ENCODE data around the gene RBM8A.
A peak's percentile ranks its signal among the peaks of the same experiment; 100 is the strongest.

The RBM8A gene

GRCh38 chr1:145927063-145927886, at the start of gene RBM8A:
TSS of gene RBM8A (minus strand) at chr1:145927484. CDS start at chr1:145927426, 58 bp downstream.
- DNase-seq, result peak; percentile 98

DNA sequence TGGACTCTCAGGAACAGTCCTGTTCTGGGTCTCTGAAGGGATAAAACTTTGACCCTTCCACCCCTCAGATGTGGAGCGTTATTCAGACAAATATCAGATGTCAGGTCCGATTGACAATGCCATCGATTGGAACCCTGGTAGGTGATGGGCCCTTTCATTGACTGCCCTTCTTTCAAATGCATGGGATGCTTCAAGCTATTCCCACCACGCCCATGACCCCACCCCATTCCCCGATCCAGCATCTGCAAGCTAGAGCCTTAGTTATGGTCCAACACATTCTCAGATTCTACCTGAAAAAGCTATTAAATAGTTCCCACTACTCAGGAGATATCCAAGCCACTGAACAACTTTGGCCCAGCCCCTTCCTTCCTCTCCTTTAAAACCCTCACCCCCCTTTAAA, 49.7 kb upstream of the RBM8A start:
- no peak for DNase-seq

DNA sequence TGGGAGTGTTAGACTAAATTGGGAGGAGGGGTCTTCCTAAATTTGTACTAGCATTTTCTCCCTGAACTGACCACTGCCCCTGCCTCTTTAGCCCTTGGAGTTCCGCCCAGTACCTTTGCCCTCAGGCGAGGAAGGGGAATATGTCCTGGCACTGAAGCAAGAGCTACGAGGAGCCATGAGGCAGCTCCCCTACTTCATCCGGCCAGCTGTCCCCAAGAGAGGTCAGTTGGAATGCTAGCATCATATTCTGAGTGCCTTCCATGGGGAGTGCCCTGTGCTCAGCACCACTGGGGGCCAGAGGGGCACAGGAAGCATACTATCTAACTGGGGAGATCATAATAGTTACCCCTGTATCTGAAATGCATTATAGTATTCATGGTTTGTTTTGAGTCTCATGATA, 47.9 kb upstream of the RBM8A start:
- DNase-seq, result no peak

- DNase-seq, result no peak
These were observed 47.4 kb upstream of the RBM8A start for GRCh38 chr1:145974721-145975120.

DNA sequence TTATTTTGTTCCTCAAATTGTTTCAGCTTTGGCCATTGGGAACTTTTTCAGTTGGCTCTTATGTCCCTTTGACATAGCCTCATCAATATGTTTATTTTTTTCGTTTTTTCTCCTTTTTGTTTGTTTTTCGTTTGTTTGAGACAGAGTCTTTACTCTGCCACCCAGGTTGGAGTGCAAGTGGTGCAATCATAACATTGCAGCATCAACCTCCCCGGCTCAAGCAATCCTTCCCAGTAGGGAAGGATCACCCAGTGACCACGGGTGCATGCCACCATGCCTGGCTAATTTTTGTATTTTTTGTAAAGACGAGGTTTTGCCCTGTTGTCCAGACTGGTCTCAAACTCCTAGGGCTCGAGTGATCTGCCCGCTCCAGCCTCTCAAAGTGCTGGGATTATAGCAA, 45.3 kb upstream of the RBM8A start:
- DNase-seq, result no peak

DNA sequence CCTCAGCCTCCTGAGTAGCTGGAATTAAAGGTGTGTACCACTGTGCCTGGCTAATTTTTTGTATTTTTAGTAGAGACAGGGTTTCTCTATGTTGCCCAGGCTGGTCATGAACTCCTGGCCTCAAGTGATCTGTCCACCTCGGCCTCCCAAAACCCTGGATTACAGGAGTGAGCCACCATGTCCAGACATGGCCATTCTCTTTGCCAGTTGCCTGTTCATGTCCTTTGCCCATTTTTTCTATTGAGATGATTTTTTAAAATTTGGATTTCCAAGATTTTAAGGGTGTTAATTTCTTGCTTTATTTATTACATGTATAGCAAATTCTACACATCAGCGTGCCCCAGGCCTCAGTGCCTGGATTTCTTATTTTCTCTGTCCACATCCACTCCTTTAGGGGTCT, 40.0 kb upstream of the RBM8A start:
- DNase-seq, result no peak

DNA sequence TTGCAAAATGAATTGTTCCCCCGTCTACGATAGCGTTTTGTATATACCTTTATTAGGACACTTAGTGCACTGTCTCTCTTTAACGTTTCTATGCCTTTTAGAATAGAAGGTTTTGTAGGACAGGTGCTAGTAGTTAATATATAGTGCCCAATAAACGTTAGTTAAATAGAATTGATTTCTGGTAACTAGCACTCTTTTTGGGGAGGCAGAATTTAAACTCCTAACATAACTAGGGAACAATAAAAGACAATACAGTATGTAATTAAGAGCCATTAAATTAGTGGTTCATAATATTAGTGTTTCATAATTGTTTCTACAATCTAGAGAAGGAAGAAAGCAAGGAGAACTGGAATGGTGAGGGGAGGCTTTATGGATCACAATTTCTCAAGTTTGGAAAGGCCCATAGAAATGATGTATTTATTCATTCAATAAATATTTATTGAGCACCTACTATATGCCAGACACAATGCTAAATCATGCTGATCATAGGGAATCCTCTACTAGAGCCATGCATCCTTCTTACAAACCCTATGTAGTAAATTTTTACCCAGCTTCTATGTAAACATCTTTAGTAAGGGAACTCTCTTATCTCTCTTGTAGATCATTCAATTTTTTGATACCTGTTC, 37.9 kb upstream of the RBM8A start:
- no peak for DNase-seq

DNA sequence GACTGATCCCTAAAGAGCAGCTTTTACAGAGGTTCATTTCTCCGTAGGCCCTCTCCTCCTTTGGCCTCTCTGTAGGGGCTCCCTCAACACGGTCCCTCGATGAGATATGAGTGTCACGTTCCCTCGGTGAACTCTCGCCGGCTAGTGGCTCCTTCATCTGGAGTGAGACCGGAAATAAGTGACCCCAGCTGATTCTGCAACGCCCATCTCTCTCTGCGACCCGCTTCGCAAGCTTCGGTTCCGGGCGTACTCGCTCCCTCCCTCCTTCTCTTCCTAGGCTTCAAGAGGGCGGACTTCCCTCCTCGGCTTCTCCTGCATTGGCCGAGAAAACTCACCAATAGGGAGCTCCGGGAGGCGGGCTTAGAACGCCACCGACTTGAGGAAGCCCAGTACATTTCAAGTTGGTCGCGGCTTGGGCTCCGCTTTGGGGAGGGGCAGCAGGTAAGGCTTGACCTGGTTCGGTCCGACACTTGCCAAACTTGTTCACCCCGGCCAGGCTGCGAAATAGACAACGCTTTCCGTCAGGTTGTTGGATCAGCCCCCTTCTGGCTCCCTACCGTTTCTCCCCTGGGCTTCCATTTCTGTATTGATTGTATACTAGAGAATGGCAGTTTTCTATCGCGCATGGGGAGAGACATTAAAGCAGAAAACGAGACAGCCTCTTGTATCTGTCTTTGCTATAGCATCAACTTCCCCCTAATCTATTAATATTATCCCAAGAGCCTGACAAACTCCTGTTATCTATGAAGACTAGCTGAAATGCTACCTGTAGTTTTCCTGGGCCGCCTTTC, 37.2 kb upstream of the RBM8A start, which contains the start of the genes ANKRD34A and POLR3GL:
Gene ANKRD34A (minus strand): TSS at position 248 of the 791 bp plus-strand sequence. CDS start 2,816 bp downstream, outside the sequence.
Gene POLR3GL (plus strand): TSS at position 363 of the 791 bp plus-strand sequence. CDS start 10,176 bp downstream, outside the sequence.
- peak; percentile 96 for DNase-seq

GRCh38 chr1:145963265-145964019, 36.2 kb upstream of the RBM8A start:
- no peak for DNase-seq

GRCh38 chr1:145962157-145963102, 35.1 kb upstream of the RBM8A start:
- DNase-seq, result no peak

GRCh38 chr1:145961425-145962156, 34.3 kb upstream of the RBM8A start:
- no peak for DNase-seq

GRCh38 chr1:145961109-145961424, 33.8 kb upstream of the RBM8A start:
- DNase-seq, result no peak

GRCh38 chr1:145960468-145961108, 33.3 kb upstream of the RBM8A start:
- peak; percentile 55 for DNase-seq

GRCh38 chr1:145959957-145960467, 32.7 kb upstream of the RBM8A start:
- DNase-seq, result no peak

DNA sequence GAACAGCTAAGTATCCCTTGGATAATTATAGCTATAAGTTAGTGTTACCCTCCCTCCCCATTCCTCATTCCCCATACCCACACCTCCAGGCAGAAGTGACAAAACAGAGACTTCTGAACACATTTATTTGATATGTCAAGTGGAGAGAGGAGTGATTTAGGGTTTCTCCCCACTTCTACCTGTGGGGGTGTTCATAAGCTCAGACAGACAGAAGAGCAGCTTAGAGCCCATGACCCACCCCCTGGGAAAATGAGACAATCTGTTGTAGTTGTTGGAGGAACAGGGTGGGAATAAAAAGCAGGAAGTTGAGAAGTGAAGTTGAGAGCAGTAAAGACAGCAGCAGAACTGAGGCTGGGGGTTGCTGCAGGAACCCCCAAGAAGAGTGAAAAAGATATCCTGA, 32.0 kb upstream of the RBM8A start:
- no peak for DNase-seq

- DNase-seq, result no peak
These were observed 31.4 kb upstream of the RBM8A start for GRCh38 chr1:145958734-145959133.

GRCh38 chr1:145957443-145958319, 30.4 kb upstream of the RBM8A start, which contains the start of gene LIX1L:
TSS of gene LIX1L (minus strand) at chr1:145958017. CDS start at chr1:145957927, 90 bp downstream.
- peak; percentile 88 for DNase-seq

GRCh38 chr1:145956781-145957442, 29.6 kb upstream of the RBM8A start:
- DNase-seq, result no peak

All from DMS79 (cell line).